Smooth muscle cell (in vitro differentiated cells): ENCODE data around the gene CD8B. TPM values are rescaled to one million over a fixed set of nuclear protein-coding genes. Genes with fewer than 3 reads are reported as not detected.

Experiments used
- DNase-seq: peaks from one replicate; lab custom pipeline; 2025; ENCODE audit not compliant: unreplicated experiment; lab: John Stamatoyannopoulos, UW
- H2AFZ ChIP-seq: fragments of 200-600 bp; sonication (generic); 2 replicates; pipeline ENCODE4 v1.6.0; 2016; ENCODE audit warnings: antibody characterized with exemption, low read depth, mild to moderate bottlenecking
- H3F3A ChIP-seq: fragments of 200-600 bp; sonication (generic); 2 replicates; pipeline ENCODE4 v1.6.0; 2017; ENCODE audit warnings: antibody characterized with exemption, low read depth
- H3K27ac ChIP-seq: fragments of 200-600 bp; sonication (generic); 2 replicates; pipeline ENCODE4 v1.5.1; 2016; ENCODE audit warnings: low read depth, mild to moderate bottlenecking
- H3K27me3 ChIP-seq: fragments of 200-600 bp; sonication (generic); 2 replicates; pipeline ENCODE4 v1.6.1; 2016; ENCODE audit warnings: low read depth, mild to moderate bottlenecking
- H3K36me3 ChIP-seq: fragments of 200-600 bp; sonication (generic); 2 replicates; pipeline ENCODE4 v1.5.1; 2016; ENCODE audit warnings: low read depth
- H3K4me1 ChIP-seq: fragments of 200-600 bp; sonication (generic); 2 replicates; pipeline ENCODE4 v1.5.1; 2016; ENCODE audit warnings: low read depth
- H3K4me2 ChIP-seq: fragments of 200-600 bp; sonication (generic); 2 replicates; pipeline ENCODE4 v1.6.0; 2016; ENCODE audit warnings: mild to moderate bottlenecking
- H3K4me3 ChIP-seq: fragments of 200-600 bp; sonication (generic); 2 replicates; pipeline ENCODE4 v1.5.1; 2016; ENCODE audit warnings: mild to moderate bottlenecking
- H3K79me2 ChIP-seq: fragments of 200-600 bp; sonication (generic); 2 replicates; pipeline ENCODE4 v1.6.0; 2016; ENCODE audit warnings: low read depth, mild to moderate bottlenecking
- H3K9ac ChIP-seq: fragments of 200-600 bp; sonication (generic); 2 replicates; pipeline ENCODE4 v1.6.0; 2016; ENCODE audit warnings: low read depth
- H3K9me3 ChIP-seq: fragments of 200-600 bp; sonication (generic); replicated peaks from 2 replicates; pipeline ENCODE4 v1.5.1; 2016; ENCODE audit warnings: low read depth
- H4K20me1 ChIP-seq: fragments of 200-600 bp; sonication (generic); 2 replicates; pipeline ENCODE4 v1.6.0; 2016; ENCODE audit warnings: low read depth
- whole genome bisulfite sequencing: methylation state at CpG from one replicate; pipeline ENCODE4 v1.1.7; 2016; ENCODE audit warnings: low lambda C conversion rate; 5-methylcytosine and 5-hydroxymethylcytosine counted together
- polyA plus RNA-seq: library from polyadenylated mRNA; unstranded; fragments of >200 nt; fragmentation: Nextera tagmentation; extraction: Ambion mirVana; gene quantifications from 2 replicates; pipeline ENCODE4 v1.2.1, GENCODE V29; 2016
- total RNA-seq: library from RNA; depleted of rRNA; stranded (reverse); fragments of >200 nt; gene quantifications from 2 replicates; pipeline ENCODE4 v1.2.3, GENCODE V29; 2014
- TF ChIP-seq, protein P1 (sequence below): fragments of 200-600 bp; sonication (generic); IDR thresholded peaks from 2 replicates; pipeline ENCODE4 v1.5.1; 2017; ENCODE audit warnings: borderline replicate concordance, mild to moderate bottlenecking, antibody characterized with exemption; ENCODE audit not compliant: insufficient read depth, poor library complexity, severe bottlenecking

Gene CD8B
- total and polyA plus RNA-seq, 2 experiments from 2014 or later, result not detected

DNA sequence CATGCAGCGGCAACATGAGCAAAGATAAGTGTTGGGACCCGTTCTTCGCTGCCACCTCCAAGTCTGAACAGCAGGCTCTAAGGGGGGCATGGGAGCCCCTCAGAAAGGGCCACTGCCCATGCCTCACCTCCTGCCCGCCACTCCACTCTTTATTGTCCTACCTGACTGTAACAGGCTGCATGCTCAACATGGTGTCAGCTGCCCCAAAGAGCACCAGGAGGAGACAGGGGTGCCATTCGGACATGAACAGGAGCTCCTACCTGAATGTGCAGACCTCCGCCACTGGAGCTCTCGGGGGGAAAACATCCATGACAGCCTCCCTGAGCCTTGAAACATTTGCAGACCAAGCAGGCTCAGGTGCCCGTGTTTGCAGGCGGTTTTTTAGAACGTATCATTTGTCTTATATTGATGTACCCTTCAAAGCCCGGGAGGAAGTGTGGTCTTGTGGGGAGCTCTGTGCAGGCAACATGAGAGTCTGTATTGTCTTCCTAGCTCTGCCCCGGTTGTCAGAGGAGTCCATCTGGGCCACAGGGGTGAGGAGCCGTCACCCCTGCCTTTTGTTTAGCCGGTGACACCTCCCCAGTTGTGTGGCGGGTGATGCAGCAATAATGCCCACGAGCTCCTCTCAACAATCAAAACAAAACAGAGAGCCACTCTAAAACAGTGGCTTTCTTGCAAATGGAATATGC lies 35.8 kb downstream of the CD8B start:
- peaks cover 6% of the 10 kb centered on the region for H3K9me3 ChIP-seq
- H3K4me3 ChIP-seq, result no peak overlapping the region
- no peaks in the 10 kb centered on the region for H3K4me1 ChIP-seq

DNA sequence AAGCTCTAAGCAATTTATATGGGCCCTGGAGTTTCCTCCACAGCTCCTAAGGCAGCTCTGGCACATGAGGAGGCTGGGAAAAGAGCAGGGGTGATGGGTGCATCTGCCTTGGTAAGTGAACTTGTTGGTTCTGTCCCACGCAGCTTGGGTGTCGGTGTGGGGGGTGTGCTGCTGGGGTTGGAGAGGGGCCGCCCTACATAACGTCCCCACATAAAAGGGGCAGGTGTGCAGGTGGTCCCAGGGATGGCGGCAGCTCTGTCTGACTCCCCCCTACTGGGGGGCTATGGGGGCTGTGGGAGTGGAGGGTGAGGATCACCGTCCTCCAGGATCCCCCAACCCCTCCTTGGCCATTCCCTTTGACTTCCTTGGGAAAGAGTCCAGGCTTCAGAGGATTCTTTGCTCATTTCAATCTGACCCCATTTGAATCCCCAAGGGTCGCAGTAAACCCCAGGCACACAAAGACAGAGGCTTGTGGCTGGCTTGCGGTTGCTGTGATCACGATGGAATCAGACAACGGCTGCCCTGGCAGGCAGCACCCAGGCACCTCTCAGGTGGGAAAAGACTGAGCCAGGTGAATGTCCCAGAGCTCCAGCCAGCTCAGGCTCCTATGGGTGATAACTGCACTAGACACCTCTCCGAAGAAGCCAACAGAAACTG lies 36.5 kb downstream of the CD8B start:
- peaks cover 6% of the 10 kb centered on the region for H3K9me3 ChIP-seq
- H3K27me3 ChIP-seq, result no peaks in the 10 kb centered on the region
- 96% methylated on average over 8 of the region's 11 CpGs for WGBS
- DNase-seq, result no peak
- H3K9ac ChIP-seq, result no peak overlapping the region
- no peak overlapping the region for H2AFZ ChIP-seq
- TF ChIP-seq, protein P1, sequence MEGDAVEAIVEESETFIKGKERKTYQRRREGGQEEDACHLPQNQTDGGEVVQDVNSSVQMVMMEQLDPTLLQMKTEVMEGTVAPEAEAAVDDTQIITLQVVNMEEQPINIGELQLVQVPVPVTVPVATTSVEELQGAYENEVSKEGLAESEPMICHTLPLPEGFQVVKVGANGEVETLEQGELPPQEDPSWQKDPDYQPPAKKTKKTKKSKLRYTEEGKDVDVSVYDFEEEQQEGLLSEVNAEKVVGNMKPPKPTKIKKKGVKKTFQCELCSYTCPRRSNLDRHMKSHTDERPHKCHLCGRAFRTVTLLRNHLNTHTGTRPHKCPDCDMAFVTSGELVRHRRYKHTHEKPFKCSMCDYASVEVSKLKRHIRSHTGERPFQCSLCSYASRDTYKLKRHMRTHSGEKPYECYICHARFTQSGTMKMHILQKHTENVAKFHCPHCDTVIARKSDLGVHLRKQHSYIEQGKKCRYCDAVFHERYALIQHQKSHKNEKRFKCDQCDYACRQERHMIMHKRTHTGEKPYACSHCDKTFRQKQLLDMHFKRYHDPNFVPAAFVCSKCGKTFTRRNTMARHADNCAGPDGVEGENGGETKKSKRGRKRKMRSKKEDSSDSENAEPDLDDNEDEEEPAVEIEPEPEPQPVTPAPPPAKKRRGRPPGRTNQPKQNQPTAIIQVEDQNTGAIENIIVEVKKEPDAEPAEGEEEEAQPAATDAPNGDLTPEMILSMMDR, result no peak
- H3K36me3 ChIP-seq, result no peaks in the 10 kb centered on the region
- H3F3A ChIP-seq, result no peaks in the 10 kb centered on the region
- H3K79me2 ChIP-seq, result no peaks in the 10 kb centered on the region
- no peaks in the 10 kb centered on the region for H4K20me1 ChIP-seq
- no peak overlapping the region for H3K27ac ChIP-seq
- H3K4me2 ChIP-seq, result no peak overlapping the region
- no peaks in the 10 kb centered on the region for H3K4me1 ChIP-seq
- H3K4me3 ChIP-seq, result no peak overlapping the region

More for the DNA sequence above, 35.8 kb downstream of the CD8B start:
- H3K79me2 ChIP-seq, result no peaks in the 10 kb centered on the region
- H4K20me1 ChIP-seq, result no peaks in the 10 kb centered on the region
- no peaks in the 10 kb centered on the region for H3F3A ChIP-seq
- H3K4me2 ChIP-seq, result no peak overlapping the region
- DNase-seq, result no peak
- 95% methylated on average over 16 of the region's 16 CpGs for WGBS
- H3K36me3 ChIP-seq, result no peaks in the 10 kb centered on the region
- no peaks in the 10 kb centered on the region for H3K27me3 ChIP-seq
- H3K27ac ChIP-seq, result no peak overlapping the region
- TF ChIP-seq, protein P1, result no peak
- no peak overlapping the region for H3K9ac ChIP-seq
- H2AFZ ChIP-seq, result no peak overlapping the region

- Histone ChIP-seq H2AFZ (no peak overlapping the region), H3K9ac (no peak overlapping the region), H3K4me3 (no peak overlapping the region), H3K27me3 (no peaks in the 10 kb centered on the region), H3K36me3 (no peaks in the 10 kb centered on the region), H4K20me1 (no peaks in the 10 kb centered on the region), H3K9me3 (peaks cover 6% of the 10 kb centered on the region), H3K4me2 (no peak overlapping the region), H3K4me1 (no peaks in the 10 kb centered on the region), H3K27ac (no peak overlapping the region), H3F3A (no peaks in the 10 kb centered on the region), H3K79me2 (no peaks in the 10 kb centered on the region)
- TF ChIP-seq, protein P1, result no peak
- no peak for DNase-seq
- WGBS, result 95% methylated on average over 3 of the region's 3 CpGs
These were observed 38.9 kb downstream of the CD8B start for GRCh38 chr2:86822668-86823345.
